Activated CD4-positive, CD25-positive, alpha-beta regulatory T cell treated with anti-CD3 and anti-CD28 coated beads, Interleukin-2, amount 50 U/mL, for 16 hours (primary cell): ENCODE results near the gene UNC13C.
"Not testable (repeated sequence)": the region's sequence is repeated elsewhere in the genome, so short reads cannot be mapped to it uniquely, and the experiment has no call there.

Experiments
- DNase-seq: peaks from one replicate; pipeline ENCODE4 v3.0.0-alpha.2; 2020; ENCODE audit warnings: low read depth, low spot score

Gene UNC13C

GRCh38 chr15:54298396-54298795 lies 320.2 kb downstream of the UNC13C start:
- no peak for DNase-seq

GRCh38 chr15:54304321-54304720 lies 326.1 kb downstream of the UNC13C start:
- DNase-seq = no peak

- DNase-seq = no peak
Measured at GRCh38 chr15:54305138-54305537, 326.9 kb downstream of the UNC13C start.

GRCh38 chr15:54307252-54307902 lies 329.1 kb downstream of the UNC13C start:
- no peak for DNase-seq

- no peak for DNase-seq
Measured at GRCh38 chr15:54307926-54308325, 329.7 kb downstream of the UNC13C start.

GRCh38 chr15:54312528-54312927 lies 334.3 kb downstream of the UNC13C start:
- DNase-seq = no peak

- no peak for DNase-seq
Measured at GRCh38 chr15:54321426-54321825, 343.2 kb downstream of the UNC13C start.

GRCh38 chr15:54322341-54322740 lies 344.1 kb downstream of the UNC13C start:
- DNase-seq = no peak

- no peak for DNase-seq
Measured at GRCh38 chr15:54345301-54345700, 367.1 kb downstream of the UNC13C start.

- no peak for DNase-seq
Measured at GRCh38 chr15:54345827-54346226, 367.6 kb downstream of the UNC13C start.

- DNase-seq = no peak
Measured at GRCh38 chr15:54347082-54347827, 369.0 kb downstream of the UNC13C start.

- DNase-seq = no peak
Measured at GRCh38 chr15:54353726-54354125, 375.5 kb downstream of the UNC13C start.

GRCh38 chr15:54354341-54354740 lies 376.1 kb downstream of the UNC13C start:
- no peak for DNase-seq

GRCh38 chr15:54364961-54365360 lies 386.7 kb downstream of the UNC13C start:
- DNase-seq = no peak

- DNase-seq = no peak
Measured at GRCh38 chr15:54373332-54373731, 395.1 kb downstream of the UNC13C start.

GRCh38 chr15:54374184-54374952 lies 396.1 kb downstream of the UNC13C start:
- no peak for DNase-seq

GRCh38 chr15:54387799-54388198 lies 409.6 kb downstream of the UNC13C start:
- DNase-seq = no peak

- DNase-seq = no peak
Measured at GRCh38 chr15:54388746-54389145, 410.5 kb downstream of the UNC13C start.

- no peak for DNase-seq
Measured at GRCh38 chr15:54410481-54410880, 432.2 kb downstream of the UNC13C start.

- DNase-seq = no peak
Measured at GRCh38 chr15:54424171-54424570, 445.9 kb downstream of the UNC13C start.

- DNase-seq = no peak
Measured at GRCh38 chr15:54428596-54428995, 450.4 kb downstream of the UNC13C start.

GRCh38 chr15:54450288-54450687 lies 472.0 kb downstream of the UNC13C start:
- not testable (repeated sequence) for DNase-seq

- no peak for DNase-seq
Measured at GRCh38 chr15:54456413-54456812, 478.2 kb downstream of the UNC13C start.
